ENCODE results near the gene YJEFN3.

DNA sequence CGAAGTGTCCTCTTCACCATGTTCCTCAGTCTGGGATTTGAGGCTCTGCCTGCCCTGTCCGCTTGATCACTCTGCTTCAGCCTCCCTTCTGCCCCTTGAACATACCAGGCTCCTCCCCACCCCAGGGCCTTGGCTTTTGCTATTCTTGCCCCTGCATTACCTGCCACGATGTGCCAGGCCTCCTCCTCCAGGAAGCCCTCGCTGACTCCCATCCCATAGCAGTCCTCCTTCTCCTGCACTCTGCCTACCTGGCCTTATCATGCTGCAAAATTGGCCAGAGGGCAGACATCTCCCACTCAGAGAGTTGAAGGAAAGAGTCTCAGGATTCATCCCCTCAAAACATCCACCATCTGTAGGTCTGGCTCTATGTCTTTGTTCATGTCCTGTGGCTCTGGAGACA lies 2.2 kb downstream of the YJEFN3 start:
- TF ChIP-seq PRDM15 (CRISPR knock-in tag; IDR thresholded peaks at IDR 0.05) (no peak), CTCF (IDR thresholded peaks at IDR 0.05 in 2 of 3, conservative IDR thresholded peaks at IDR 0.05 in 1 of 3; ENCODE audit: control insufficient read depth in 2 of 3, extremely low read depth in 1 of 3, insufficient read depth in 1 of 3, low read depth in 3 of 3, low read length in 3 of 3) (no peak), POLR2A (IDR thresholded peaks at IDR 0.05; ENCODE audit: low read depth, low read length) (peak; percentile 24), ZNF24 (IDR thresholded peaks at IDR 0.05) (no peak), CHD1 (IDR thresholded peaks at IDR 0.05; ENCODE audit: low read depth, low read length) (no peak), SREBF1 (IDR thresholded peaks at IDR 0.05; ENCODE audit: low read length) (no peak)

Measured in GM12878 (cell line).